SK-N-SH treated with all-trans-retinoic acid at 6 μM for 48 hours (cell line): Measurements from ENCODE around the gene CRHR1.

Source experiments
- ATAC-seq: fragments of 200-7000 bp; cut with Tn5 transposase; 3 replicates; pipeline ENCODE4 v1.9.1; 2020; ENCODE audit warnings: mild to moderate bottlenecking, moderate library complexity
- ARNTL ChIP-seq: fragments of 450-650 bp; formaldehyde crosslinking; IDR thresholded peaks from 2 replicates; pipeline ENCODE4 v1.5.0; 2020; ENCODE audit warnings: low read depth, mild to moderate bottlenecking, moderate library complexity, borderline replicate concordance
- BACH2 ChIP-seq: fragments of 250-450 bp; sonication (Bioruptor Pico); IDR thresholded peaks from 2 replicates; pipeline ENCODE4 v1.9.0; 2021; ENCODE audit warnings: mild to moderate bottlenecking, borderline replicate concordance
- ESRRG ChIP-seq: fragments of 250-450 bp; sonication (Bioruptor Pico); IDR thresholded peaks from 2 replicates; pipeline ENCODE4 v1.6.1; 2021; ENCODE audit warnings: mild to moderate bottlenecking
- GLIS3 ChIP-seq: fragments of 250-450 bp; sonication (Bioruptor Pico); IDR thresholded peaks from 2 replicates; pipeline ENCODE4 v1.5.0; 2020; ENCODE audit warnings: mild to moderate bottlenecking, moderate library complexity
- ISL1 ChIP-seq: fragments of 250-450 bp; sonication (Bioruptor Pico); IDR thresholded peaks from 2 replicates; pipeline ENCODE4 v2.1.2; 2022; ENCODE audit warnings: mild to moderate bottlenecking, moderate library complexity
- PPARA ChIP-seq: fragments of 250-450 bp; sonication (Bioruptor Pico); IDR thresholded peaks from 2 replicates; pipeline ENCODE4 v1.5.0; 2020; ENCODE audit warnings: mild to moderate bottlenecking, borderline replicate concordance
- RARB ChIP-seq: fragments of 250-450 bp; sonication (Bioruptor Pico); IDR thresholded peaks from 2 replicates; pipeline ENCODE4 v1.8.0; 2021; ENCODE audit warnings: mild to moderate bottlenecking, moderate library complexity
- TOX ChIP-seq: fragments of 250-450 bp; sonication (Bioruptor Pico); IDR thresholded peaks from 2 replicates; pipeline ENCODE4 v1.8.0; 2021; ENCODE audit warnings: mild to moderate bottlenecking, moderate library complexity, borderline replicate concordance
- ZC3H10 ChIP-seq: fragments of 250-450 bp; sonication (Bioruptor Pico); IDR thresholded peaks from 2 replicates; pipeline ENCODE4 v1.5.1; 2021; ENCODE audit warnings: mild to moderate bottlenecking, moderate library complexity
- ZFP30 ChIP-seq: fragments of 450-650 bp; formaldehyde crosslinking; IDR thresholded peaks from 2 replicates; pipeline ENCODE4 v1.5.0; 2022; ENCODE audit warnings: mild to moderate bottlenecking, moderate library complexity
- ZNF565 ChIP-seq: fragments of 450-650 bp; formaldehyde crosslinking; conservative IDR thresholded peaks from 2 replicates; pipeline ENCODE4 v1.5.0; 2020; ENCODE audit warnings: low read depth, mild to moderate bottlenecking, moderate library complexity
- ZNF70 ChIP-seq: fragments of 450-650 bp; formaldehyde crosslinking; IDR thresholded peaks from 2 replicates; pipeline ENCODE4 v1.5.0; 2020; ENCODE audit warnings: mild to moderate bottlenecking, moderate library complexity
- ZNF8 ChIP-seq: fragments of 450-650 bp; formaldehyde crosslinking; IDR thresholded peaks from 2 replicates; pipeline ENCODE4 v1.5.0; 2020; ENCODE audit warnings: mild to moderate bottlenecking, moderate library complexity
- TF ChIP-seq, protein P1 (sequence below): fragments of 250-450 bp; sonication (Bioruptor Pico); IDR thresholded peaks from 2 replicates; pipeline ENCODE4 v1.5.0; 2020; ENCODE audit warnings: mild to moderate bottlenecking, moderate library complexity
- TF ChIP-seq, protein P2 (sequence below): fragments of 250-450 bp; sonication (Bioruptor Pico); IDR thresholded peaks from 2 replicates; pipeline ENCODE4 v1.5.1; 2021; ENCODE audit warnings: mild to moderate bottlenecking, moderate library complexity
- TF ChIP-seq, protein P3 (sequence below): fragments of 250-450 bp; sonication (Bioruptor Pico); IDR thresholded peaks from 2 replicates; pipeline ENCODE4 v1.8.0; 2020; ENCODE audit warnings: mild to moderate bottlenecking, moderate library complexity, borderline replicate concordance
- TF ChIP-seq, protein P4 (sequence below): fragments of 250-450 bp; sonication (Bioruptor Pico); IDR thresholded peaks from 2 replicates; pipeline ENCODE4 v1.5.1; 2020; ENCODE audit warnings: low read depth, mild to moderate bottlenecking, moderate library complexity

CRHR1 gene

DNA sequence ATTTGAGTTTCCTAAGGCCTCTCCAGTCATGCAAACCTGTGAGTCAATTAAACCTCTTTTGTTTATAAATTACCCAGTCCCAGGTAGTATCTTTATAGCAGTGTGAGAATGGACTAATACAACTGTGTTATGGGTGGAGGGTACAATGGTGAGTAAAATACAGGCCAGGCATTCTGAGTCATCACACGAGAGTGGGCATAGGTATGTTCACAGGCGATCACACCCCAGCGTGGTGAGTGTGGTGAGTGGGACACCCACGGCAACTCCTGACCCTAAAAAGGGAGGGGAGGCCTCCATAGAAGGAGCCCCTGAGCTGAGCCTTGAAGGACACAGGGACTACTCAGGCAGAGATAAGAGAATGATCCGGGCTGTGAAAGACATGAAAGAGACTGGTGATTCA lies 87.6 kb downstream of the CRHR1 start (continued):
- TF ChIP-seq, protein P1, sequence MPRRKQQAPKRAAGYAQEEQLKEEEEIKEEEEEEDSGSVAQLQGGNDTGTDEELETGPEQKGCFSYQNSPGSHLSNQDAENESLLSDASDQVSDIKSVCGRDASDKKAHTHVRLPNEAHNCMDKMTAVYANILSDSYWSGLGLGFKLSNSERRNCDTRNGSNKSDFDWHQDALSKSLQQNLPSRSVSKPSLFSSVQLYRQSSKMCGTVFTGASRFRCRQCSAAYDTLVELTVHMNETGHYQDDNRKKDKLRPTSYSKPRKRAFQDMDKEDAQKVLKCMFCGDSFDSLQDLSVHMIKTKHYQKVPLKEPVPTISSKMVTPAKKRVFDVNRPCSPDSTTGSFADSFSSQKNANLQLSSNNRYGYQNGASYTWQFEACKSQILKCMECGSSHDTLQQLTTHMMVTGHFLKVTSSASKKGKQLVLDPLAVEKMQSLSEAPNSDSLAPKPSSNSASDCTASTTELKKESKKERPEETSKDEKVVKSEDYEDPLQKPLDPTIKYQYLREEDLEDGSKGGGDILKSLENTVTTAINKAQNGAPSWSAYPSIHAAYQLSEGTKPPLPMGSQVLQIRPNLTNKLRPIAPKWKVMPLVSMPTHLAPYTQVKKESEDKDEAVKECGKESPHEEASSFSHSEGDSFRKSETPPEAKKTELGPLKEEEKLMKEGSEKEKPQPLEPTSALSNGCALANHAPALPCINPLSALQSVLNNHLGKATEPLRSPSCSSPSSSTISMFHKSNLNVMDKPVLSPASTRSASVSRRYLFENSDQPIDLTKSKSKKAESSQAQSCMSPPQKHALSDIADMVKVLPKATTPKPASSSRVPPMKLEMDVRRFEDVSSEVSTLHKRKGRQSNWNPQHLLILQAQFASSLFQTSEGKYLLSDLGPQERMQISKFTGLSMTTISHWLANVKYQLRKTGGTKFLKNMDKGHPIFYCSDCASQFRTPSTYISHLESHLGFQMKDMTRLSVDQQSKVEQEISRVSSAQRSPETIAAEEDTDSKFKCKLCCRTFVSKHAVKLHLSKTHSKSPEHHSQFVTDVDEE (CRISPR knock-in tag) = no peak
- TF ChIP-seq, protein P2, sequence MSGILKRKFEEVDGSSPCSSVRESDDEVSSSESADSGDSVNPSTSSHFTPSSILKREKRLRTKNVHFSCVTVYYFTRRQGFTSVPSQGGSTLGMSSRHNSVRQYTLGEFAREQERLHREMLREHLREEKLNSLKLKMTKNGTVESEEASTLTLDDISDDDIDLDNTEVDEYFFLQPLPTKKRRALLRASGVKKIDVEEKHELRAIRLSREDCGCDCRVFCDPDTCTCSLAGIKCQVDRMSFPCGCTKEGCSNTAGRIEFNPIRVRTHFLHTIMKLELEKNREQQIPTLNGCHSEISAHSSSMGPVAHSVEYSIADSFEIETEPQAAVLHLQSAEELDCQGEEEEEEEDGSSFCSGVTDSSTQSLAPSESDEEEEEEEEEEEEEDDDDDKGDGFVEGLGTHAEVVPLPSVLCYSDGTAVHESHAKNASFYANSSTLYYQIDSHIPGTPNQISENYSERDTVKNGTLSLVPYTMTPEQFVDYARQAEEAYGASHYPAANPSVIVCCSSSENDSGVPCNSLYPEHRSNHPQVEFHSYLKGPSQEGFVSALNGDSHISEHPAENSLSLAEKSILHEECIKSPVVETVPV (CRISPR knock-in tag) = no peak
- TF ChIP-seq ESRRG (CRISPR knock-in tag) (no peak), RARB (no peak), ZFP30 (no peak)

DNA sequence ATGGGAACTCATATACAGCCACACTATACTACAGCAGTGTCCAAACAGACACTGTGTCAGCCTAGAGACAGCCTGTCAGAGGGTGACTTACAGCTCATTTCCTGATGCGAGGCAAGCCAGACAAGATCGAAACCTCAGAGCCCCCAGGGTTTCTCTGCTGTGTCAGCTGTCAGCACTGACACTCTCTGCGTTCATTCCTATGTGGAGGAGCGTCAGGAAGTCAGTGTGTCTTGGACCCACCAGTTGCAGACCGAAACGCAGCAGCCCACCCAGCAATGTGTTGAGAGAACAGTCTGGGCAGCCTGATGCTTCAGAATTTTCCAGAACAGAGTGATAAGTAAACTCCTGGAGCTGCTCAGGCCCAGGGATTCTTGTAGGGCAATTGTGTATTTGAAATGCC lies 89.6 kb downstream of the CRHR1 start:
- ATAC-seq = peak; percentile 52; the same call in 1 of the 3 replicates
- TF ChIP-seq, protein P1 (CRISPR knock-in tag) = no peak
- TF ChIP-seq ZNF70 = no peak
- TF ChIP-seq BACH2 (CRISPR knock-in tag) = no peak
- no peak for TF ChIP-seq ESRRG (CRISPR knock-in tag)
- no peak for TF ChIP-seq PPARA (CRISPR knock-in tag)
- TF ChIP-seq TOX (CRISPR knock-in tag) = no peak
- no peak for TF ChIP-seq ZC3H10 (CRISPR knock-in tag)
- TF ChIP-seq ARNTL (CRISPR knock-in tag) = no peak
- no peak for TF ChIP-seq ISL1 (CRISPR knock-in tag)
- TF ChIP-seq, protein P3, sequence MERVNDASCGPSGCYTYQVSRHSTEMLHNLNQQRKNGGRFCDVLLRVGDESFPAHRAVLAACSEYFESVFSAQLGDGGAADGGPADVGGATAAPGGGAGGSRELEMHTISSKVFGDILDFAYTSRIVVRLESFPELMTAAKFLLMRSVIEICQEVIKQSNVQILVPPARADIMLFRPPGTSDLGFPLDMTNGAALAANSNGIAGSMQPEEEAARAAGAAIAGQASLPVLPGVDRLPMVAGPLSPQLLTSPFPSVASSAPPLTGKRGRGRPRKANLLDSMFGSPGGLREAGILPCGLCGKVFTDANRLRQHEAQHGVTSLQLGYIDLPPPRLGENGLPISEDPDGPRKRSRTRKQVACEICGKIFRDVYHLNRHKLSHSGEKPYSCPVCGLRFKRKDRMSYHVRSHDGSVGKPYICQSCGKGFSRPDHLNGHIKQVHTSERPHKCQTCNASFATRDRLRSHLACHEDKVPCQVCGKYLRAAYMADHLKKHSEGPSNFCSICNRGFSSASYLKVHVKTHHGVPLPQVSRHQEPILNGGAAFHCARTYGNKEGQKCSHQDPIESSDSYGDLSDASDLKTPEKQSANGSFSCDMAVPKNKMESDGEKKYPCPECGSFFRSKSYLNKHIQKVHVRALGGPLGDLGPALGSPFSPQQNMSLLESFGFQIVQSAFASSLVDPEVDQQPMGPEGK (CRISPR knock-in tag) = no peak

DNA sequence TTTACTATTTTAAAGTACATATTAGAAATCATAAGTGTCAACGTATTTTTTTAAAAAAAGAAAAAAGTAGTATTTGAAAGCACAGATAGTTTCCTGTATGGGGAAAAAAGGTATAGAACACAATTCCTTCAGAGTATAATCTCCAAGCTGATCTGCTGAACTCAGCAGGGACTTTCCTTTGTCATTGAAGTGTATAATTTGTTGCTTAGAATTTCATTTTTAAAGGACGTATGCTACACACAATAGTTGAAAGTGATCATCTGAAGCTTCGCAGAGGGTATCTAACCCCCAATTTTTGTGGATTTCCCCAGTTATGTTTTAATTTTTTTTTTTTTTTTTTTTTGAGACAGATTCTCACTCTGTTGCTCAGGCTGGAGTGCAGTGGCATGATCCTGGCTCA lies 90.0 kb downstream of the CRHR1 start:
- TF ChIP-seq ARNTL (CRISPR knock-in tag) (no peak), ZC3H10 (CRISPR knock-in tag) (no peak), ZFP30 (no peak)
- no peak for ATAC-seq

DNA sequence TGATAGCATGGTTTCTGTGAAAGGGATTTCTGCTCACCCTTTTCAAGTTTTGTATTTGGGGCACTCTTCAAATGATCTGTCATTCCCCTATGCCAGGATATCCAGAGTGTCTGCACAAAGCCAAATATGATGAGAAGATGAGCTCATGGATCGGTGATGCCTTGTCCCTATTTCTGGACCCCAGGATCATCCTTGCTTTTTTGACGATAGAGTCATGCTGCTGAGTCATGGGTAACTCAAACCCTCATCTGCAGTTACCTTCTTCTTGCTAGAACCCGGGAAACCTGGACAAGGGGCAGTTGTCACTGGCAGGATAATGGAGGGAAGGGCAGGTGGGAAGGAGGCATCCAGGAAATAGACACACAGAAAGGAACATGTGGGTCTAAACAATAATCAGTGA lies 92.4 kb downstream of the CRHR1 start:
- no peak for TF ChIP-seq ZFP30
- TF ChIP-seq, all 23 proteins: peak for 0
- ATAC-seq = no peak

DNA sequence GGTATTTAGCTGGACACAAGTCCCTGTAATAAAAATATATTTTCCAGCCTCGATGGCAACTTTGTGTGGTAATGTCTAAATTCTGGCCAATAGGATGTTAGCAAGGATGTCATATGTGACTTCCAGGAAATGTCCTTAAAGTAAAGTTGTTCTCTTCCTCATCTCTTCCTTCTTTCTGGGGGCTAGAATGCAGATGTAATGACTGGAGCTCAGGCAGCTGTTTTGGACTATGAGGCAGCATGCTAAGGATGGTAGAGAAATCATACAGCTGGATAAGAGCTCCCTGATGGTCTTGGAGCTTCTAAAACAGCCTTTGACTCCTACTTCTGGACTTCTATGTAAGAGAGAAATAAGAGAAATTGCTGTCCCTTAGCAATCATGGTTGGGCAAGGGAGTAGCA lies 93.3 kb downstream of the CRHR1 start:
- ATAC-seq = no peak
- no peak for TF ChIP-seq ESRRG (CRISPR knock-in tag)
- no peak for TF ChIP-seq ZNF70
- TF ChIP-seq GLIS3 (CRISPR knock-in tag) = no peak
- TF ChIP-seq, protein P1 (CRISPR knock-in tag) = no peak
- TF ChIP-seq ZC3H10 (CRISPR knock-in tag) = no peak
- no peak for TF ChIP-seq ZNF565 (CRISPR knock-in tag)
- TF ChIP-seq, protein P2 (CRISPR knock-in tag) = no peak
- no peak for TF ChIP-seq ZNF8 (CRISPR knock-in tag)
- TF ChIP-seq, protein P4, sequence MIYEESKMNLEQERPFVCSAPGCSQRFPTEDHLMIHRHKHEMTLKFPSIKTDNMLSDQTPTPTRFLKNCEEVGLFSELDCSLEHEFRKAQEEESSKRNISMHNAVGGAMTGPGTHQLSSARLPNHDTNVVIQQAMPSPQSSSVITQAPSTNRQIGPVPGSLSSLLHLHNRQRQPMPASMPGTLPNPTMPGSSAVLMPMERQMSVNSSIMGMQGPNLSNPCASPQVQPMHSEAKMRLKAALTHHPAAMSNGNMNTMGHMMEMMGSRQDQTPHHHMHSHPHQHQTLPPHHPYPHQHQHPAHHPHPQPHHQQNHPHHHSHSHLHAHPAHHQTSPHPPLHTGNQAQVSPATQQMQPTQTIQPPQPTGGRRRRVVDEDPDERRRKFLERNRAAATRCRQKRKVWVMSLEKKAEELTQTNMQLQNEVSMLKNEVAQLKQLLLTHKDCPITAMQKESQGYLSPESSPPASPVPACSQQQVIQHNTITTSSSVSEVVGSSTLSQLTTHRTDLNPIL = no peak
